ENCODE results near the gene HYKK.
"Not testable (repeated sequence)": the region's sequence is repeated elsewhere in the genome, so short reads cannot be mapped to it uniquely, and the experiment has no call there.

HYKK gene

GRCh38 chr15:78506971-78507830 is at the start of gene HYKK:
HYKK (plus strand) TSS chr15:78507577; CDS start chr15:78513089, 5,512 bp downstream.
- peak; percentile 88 for DNase-seq

- no peak for DNase-seq
These were observed 46.6 kb upstream of the HYKK start for GRCh38 chr15:78460737-78461136.

GRCh38 chr15:78461171-78461888 is 46.0 kb upstream of the HYKK start:
- no peak for DNase-seq

- no peak for DNase-seq
These were observed 38.3 kb upstream of the HYKK start for GRCh38 chr15:78469031-78469430.

- no peak for DNase-seq
These were observed 30.1 kb upstream of the HYKK start for GRCh38 chr15:78477295-78477694.

GRCh38 chr15:78479650-78480049 is 27.7 kb upstream of the HYKK start:
- DNase-seq = no peak

GRCh38 chr15:78481917-78482316 is 25.5 kb upstream of the HYKK start:
- DNase-seq = no peak

GRCh38 chr15:78492872-78493271 is 14.5 kb upstream of the HYKK start:
- no peak for DNase-seq

- no peak for DNase-seq
These were observed 5.5 kb upstream of the HYKK start for GRCh38 chr15:78501857-78502256.

- DNase-seq = no peak
These were observed 4.7 kb upstream of the HYKK start for GRCh38 chr15:78502641-78503040.

GRCh38 chr15:78507831-78508160 is 419 bp downstream of the HYKK start:
- no peak for DNase-seq

- DNase-seq = no peak
These were observed 895 bp downstream of the HYKK start for GRCh38 chr15:78508272-78508671.

GRCh38 chr15:78509726-78510312 is 2.4 kb downstream of the HYKK start:
- DNase-seq = no peak

GRCh38 chr15:78520035-78520434 is 12.7 kb downstream of the HYKK start:
- not testable (repeated sequence) for DNase-seq

GRCh38 chr15:78524230-78524629 is 16.9 kb downstream of the HYKK start:
- DNase-seq = no peak

GRCh38 chr15:78527325-78527724 is 19.9 kb downstream of the HYKK start:
- no peak for DNase-seq

GRCh38 chr15:78533331-78533730 is 26.0 kb downstream of the HYKK start:
- no peak for DNase-seq

- no peak for DNase-seq
These were observed 28.8 kb downstream of the HYKK start for GRCh38 chr15:78536134-78536533.

GRCh38 chr15:78537266-78537905 is 30.0 kb downstream of the HYKK start:
- DNase-seq = no peak

GRCh38 chr15:78538358-78538757 is 31.0 kb downstream of the HYKK start:
- no peak for DNase-seq

GRCh38 chr15:78539464-78540140 is 32.2 kb downstream of the HYKK start:
- DNase-seq = not testable (repeated sequence)

GRCh38 chr15:78540141-78540870 is 32.9 kb downstream of the HYKK start, which contains the start of gene PSMA4:
PSMA4 (plus strand) TSS chr15:78540444; CDS start chr15:78541928, 1,484 bp downstream.
- DNase-seq = peak; percentile 95

All from activated CD4-positive, alpha-beta T cell treated with anti-CD3 and anti-CD28 coated beads, Interleukin-10, Interleukin-2, amounts not matched to agents 100 ng/mL and 50 ng/mL, durations not matched to agents 16 hours and 8 hours (primary cell).